Stimulated activated CD4-positive, alpha-beta T cell treated with anti-CD3 and anti-CD28 coated beads, Interleukin-2, amount 100 ng/mL, for 48 hours (primary cell): ENCODE results near the gene TMEM175.

ENCODE experiments used
- DNase-seq, 2 donors: peaks; one replicate each; pipeline ENCODE4 v3.0.0-alpha.2; 2020

The TMEM175 gene

GRCh38 chr4:899556-899906 lies 32.7 kb upstream of the TMEM175 start:
- DNase-seq, result no peak

DNA sequence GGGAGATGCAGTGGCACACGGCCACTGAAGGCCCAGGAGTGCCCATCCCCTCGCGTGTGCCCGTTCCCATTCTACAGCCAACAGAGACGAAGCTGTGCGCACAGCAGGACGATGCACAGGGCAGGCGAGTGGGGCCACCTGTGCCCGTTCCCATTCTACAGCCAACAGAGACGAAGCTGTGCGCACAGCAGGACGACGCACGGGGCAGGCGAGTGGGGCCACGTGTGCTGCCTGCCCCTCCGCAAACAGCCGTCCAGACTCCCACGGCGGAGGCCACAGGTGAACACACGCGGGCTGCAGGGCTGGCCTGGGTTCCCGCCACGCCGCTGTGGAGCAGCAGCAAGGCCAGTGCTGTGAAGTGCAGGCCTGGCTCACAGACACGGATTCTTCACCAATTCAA lies 32.2 kb upstream of the TMEM175 start:
- no peak for DNase-seq

GRCh38 chr4:900721-901120 lies 31.5 kb upstream of the TMEM175 start:
- no peak for DNase-seq

DNA sequence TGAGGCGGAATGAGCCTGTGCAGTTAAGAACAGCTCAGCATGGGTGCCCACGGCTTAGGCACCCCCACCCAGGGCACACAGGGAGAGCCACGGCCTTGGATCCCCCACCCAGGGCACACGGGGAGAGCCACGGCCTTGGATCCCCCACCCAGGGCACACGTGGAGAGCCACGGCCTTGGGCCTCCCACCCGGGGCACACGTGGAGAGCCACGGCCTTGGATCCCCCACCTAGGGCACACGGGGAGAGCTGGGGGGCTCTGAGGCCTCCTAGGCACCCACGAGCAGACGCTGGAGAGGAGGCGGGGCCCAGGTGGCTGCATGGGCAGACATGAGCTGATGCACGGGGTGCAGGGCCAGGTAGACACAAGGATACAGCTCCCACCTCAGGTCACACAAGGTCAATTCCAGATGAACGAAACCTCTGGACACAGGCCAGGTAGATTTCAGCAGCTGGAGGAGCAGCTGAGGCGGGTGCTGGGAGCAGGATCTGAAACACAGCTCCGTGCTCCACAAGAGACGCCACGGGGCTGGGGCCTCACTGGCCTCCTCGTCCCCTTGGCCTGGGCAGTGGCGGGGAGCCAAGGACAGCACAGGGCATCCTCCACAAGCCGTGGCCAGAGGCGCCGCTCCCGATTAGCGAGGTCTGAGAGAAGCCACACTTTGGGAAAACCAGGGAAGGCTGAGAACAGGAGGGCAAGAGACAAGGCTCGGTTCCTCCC lies 30.9 kb upstream of the TMEM175 start:
- no peak for DNase-seq

- no peak for DNase-seq
These were observed 28.9 kb upstream of the TMEM175 start for GRCh38 chr4:903066-904046.

- no peak for DNase-seq
These were observed 26.5 kb upstream of the TMEM175 start for GRCh38 chr4:905485-906338.

DNA sequence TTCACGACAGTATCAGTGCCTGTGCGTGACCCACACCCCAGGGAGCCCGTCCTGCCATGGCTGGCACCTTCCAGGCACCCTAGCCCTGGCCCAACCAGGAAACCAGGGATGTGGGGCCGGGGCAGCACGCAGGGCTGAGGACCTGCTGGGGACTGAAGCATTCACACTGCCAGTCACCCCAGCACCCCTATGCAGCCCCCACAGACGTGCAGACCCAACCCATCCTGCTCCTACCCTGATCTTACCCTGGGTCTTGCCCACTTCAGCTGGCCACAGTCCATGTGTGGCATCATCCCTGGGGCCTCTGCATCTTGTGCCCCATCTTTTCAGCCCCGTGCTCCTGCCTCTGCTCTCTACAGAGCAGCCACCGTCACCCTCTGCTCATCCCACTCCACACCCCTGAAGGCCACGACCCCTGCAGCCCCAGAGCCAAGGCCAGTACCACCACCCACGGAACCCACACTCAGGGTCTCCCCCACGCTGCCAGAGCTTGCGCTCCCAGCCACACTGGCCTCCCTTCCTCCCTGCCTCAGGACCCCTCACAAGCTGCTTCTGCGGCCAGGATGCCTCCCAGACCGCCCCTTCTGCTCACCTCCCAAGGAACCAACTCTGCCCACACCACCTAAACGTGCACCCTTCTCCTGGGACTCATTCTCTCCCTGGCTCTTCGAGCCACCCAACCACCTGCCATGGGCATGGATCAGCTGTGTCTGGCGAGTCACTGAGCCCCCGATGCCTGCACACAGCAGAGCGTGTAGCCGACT lies 25.7 kb upstream of the TMEM175 start:
- no peak for DNase-seq

GRCh38 chr4:907103-907400 lies 25.2 kb upstream of the TMEM175 start:
- no peak for DNase-seq

- no peak for DNase-seq
These were observed 24.4 kb upstream of the TMEM175 start for GRCh38 chr4:907691-908425.

- DNase-seq, result no peak
These were observed 23.1 kb upstream of the TMEM175 start for GRCh38 chr4:909131-909571.

GRCh38 chr4:909821-910220 lies 22.4 kb upstream of the TMEM175 start:
- DNase-seq, result no peak

DNA sequence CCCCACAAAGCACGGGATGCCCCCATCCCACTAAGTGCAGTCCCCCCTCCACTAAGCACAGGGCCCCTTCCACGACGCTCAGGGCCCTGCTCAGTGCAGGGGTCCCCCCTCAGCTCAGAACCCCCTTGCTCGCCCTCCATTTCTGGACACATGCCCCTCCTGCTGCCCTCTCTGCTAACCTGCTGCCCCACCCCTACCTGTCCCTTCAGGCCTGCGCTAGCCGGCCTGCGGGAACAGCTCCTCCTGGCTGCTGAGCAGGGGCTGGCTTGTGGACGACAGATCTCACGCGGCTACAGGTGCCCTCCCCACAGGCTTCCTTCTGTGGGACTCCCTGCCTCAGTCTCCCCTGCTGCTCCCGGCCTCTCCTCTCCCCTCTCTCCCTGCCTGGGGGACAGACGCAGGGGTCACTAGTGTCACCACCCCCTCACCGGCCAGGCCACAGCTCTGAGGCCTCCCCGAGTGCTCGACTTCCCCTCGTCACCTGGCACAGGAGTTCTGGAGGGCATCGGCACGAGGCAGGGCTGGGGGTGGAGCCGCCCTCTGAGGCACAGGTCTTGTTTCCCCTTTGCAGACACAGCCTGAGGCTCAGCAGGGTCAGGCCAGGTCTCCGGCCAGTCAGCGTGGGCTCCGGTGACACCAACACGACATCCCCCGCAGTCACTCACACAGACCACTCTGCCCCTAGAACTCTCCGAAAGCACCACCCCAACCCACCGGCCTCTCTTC lies 21.7 kb upstream of the TMEM175 start:
- DNase-seq, result no peak

DNA sequence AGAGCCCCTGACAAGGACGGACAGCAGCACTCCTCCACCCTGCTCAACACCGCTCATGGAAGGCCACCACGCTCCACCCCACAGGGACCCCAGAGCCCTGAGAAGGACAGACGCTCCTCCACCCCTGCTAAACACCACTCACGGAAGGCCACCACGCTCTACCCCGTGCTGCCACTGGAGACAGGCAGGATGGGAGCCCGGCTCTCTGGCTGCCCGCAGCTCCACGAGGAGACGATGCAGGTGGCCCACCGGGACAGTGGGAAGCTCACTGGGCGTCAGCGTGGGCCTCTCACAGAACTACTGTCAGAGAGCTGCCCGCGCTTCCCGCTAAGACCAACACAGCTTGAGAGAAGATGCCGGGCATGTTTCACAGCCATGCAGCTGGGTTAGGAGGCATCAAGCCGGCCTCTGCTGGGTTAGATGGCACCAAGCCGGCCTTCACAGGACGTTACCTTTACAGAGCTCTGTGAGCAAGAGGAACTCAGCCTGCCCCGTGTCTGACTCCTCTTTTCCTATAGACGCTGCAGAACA lies 21.0 kb upstream of the TMEM175 start:
- no peak for DNase-seq

DNA sequence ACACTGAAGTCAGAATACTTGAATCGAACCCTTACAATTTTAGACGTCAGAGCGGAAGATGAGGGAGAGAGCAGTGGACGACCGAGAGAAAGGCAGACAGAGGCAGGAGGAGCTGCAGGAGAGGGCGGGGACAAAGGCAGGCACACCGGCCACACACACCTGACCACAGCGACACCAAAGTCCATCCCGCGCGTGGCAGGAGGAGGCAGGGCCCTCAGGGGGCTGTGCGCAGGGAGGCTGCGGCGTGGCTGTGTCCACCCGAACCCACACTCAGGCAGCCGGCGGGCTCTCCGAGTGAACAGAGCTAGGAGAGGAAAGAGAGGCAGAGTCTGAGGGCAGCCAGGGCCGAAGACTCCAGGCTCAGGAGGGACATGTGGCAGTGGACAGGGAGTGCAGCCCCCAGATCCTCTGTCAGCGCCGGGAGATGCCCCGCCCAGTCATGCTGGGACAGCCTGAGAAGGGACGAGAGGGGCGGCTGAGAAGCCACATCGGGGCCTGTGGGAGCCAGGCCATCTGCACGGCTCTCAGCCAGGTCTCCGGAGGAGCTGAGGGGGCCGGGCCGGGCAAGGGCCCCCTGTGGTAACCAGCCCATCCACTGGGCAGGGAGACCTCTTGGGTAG lies 20.3 kb upstream of the TMEM175 start:
- DNase-seq, result no peak

GRCh38 chr4:912548-913279 lies 19.5 kb upstream of the TMEM175 start:
- no peak for DNase-seq

- no peak for DNase-seq
These were observed 19.0 kb upstream of the TMEM175 start for GRCh38 chr4:913280-913618.

DNA sequence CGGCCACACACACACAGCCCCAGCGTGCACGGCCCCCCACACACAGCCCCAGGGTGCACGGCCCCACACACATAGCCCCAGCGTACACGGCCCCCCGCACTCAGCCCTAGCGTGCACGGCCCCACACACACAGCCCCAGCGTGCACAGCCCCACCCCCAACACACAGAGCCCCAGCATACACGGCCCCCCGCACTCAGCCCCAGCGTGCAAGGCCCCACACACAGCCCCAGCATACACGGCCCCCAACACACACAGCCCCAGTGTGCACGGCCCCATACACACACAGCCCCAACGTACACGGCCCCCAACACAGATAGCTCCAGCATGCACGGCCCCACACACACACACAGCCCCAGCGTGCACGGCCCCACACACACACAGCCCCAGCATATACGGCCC lies 17.7 kb upstream of the TMEM175 start:
- DNase-seq, result no peak

DNA sequence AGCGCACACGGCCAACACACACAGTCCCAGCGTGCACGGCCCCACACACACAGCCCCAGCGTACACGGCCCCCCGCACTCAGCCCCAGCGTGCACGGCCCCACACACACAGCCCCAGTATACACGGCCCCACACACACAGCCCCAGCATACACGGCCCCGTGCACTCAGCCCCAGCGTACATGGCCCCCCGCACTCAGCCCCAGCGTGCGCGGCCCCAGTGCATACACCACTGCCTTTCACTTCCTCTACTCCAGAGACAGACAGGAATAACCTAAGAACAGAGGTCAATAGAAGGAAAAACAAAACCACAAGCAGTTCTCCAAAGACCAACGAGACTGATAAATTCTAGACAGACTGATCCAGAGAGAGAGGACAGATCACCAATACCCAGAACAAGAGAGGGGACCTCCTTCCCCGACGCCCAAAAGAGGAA lies 17.2 kb upstream of the TMEM175 start:
- DNase-seq, result no peak

DNA sequence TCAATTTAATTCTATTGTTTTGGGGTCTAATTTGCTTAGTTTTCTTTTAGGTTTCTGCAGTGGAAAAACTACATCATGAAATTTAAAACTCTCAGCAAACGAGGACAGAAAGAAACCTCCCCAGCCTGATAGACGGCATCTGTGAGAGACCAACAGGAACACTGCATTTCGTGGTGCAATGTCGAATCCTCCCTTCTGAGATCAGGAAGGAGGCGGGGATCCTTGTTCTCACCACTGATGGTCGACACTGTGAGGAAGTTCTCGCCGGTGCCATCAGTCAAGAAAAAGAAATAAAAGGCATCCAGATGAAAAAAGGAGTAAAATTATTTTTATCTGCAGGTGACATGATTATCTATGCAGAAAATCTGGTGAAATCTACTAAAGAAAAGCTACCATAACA lies 16.7 kb upstream of the TMEM175 start:
- no peak for DNase-seq

GRCh38 chr4:917466-917865 lies 14.8 kb upstream of the TMEM175 start:
- DNase-seq, result no peak
